Stimulated activated CD8-positive, alpha-beta memory T cell treated with anti-CD3 and anti-CD28 coated beads, Interleukin-4, amount 100 ng/mL, for 48 hours (primary cell): ENCODE measurements around the gene HTT.

Source experiments
- DNase-seq: peaks from one replicate; pipeline ENCODE4 v3.0.0-alpha.2; 2020

The HTT gene

DNA sequence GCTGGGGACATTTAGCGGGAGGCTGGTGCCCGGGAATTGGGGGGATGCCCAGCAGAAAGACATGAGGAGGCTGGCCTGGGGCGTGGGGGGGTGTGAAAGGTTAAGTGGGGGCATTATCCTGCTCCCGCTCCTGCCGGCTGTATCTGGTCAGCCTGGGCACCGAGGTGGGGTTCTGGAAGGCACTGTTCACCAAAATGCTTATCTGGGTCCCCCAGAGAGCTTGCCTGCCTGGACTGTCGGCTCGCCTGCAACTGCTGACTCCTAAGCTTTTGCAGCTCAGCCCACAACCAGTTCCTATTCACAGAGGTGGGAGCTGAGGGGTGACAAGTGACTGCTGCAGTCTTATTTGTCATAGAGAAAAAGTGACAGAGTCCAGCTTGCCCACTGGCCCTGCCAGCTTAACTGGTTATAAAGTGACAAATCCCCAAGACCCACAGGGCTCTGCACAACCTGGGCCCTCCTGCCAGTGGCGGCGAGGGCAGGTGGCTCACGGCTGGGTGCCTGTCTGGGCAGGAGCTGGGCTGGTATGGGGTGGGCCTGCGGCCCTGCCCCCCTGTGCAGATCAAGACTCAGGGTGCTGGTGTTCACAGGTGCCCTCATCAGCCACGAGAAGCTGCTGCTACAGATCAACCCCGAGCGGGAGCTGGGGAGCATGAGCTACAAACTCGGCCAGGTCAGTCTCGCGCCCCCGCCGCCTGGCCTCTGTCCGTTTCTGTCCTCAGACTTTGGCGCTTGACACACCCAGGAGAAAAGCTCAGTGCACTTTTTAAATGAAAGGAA lies 150.8 kb downstream of the HTT start:
- DNase-seq: no peak

DNA sequence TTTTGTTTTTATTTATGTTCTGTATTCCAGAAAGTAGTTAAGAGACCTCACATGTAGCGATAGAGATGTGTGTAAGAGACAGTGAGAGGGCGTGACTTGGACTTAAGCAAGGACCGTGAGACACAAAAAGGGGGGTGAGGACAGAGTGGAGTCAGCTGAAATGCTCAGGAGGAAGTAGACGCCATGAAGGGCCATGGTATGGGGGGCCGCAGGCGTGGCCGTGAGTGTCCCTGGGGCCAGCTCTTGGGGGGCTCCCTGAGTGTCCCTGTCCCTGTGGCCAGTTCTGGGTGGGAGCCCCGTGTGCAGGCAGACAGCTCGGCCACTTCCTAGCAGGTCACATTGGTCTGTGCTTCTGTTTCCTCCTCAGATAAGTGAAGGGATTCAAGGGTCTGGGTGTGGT lies 151.5 kb downstream of the HTT start:
- DNase-seq: no peak

DNA sequence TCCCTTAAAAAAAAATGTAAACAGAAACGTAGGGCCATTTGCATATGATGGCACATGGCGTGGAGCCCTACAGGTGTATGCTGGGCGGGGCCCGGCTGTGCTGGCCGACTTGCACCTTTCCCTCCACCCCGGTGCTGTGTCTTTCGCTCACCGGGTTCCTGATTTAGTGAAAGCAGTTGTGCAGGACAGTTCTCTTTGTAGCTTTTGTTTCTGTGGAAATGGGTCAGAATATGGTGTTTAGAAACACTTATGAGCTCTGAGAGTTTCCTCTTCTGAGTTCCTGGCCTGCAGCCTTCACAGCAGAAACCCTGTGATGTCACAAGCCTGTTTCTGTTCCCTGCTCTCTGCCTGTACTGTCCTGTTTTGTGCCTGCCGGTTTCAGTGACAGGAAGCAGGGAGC lies 152.0 kb downstream of the HTT start:
- no peak for DNase-seq

DNA sequence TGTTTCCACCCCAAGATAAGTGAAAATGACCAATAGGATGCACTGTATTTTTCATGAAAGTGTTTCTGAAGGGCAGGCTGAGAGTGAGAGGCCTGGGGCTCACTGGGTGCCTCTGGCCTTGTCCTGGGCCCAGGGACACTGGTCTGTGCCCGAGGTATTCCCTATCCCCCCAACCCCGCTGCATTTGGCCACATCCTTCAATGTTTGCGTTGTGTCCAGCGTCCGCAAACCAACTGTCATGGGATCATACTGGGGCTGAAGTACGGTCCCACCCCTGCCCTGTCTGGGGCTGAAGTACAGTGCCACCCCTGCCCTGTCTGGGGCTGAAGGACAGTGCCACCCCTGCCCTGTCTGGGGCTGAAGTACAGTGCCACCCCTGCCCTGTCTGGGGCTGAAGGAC lies 152.5 kb downstream of the HTT start:
- no peak for DNase-seq

DNA sequence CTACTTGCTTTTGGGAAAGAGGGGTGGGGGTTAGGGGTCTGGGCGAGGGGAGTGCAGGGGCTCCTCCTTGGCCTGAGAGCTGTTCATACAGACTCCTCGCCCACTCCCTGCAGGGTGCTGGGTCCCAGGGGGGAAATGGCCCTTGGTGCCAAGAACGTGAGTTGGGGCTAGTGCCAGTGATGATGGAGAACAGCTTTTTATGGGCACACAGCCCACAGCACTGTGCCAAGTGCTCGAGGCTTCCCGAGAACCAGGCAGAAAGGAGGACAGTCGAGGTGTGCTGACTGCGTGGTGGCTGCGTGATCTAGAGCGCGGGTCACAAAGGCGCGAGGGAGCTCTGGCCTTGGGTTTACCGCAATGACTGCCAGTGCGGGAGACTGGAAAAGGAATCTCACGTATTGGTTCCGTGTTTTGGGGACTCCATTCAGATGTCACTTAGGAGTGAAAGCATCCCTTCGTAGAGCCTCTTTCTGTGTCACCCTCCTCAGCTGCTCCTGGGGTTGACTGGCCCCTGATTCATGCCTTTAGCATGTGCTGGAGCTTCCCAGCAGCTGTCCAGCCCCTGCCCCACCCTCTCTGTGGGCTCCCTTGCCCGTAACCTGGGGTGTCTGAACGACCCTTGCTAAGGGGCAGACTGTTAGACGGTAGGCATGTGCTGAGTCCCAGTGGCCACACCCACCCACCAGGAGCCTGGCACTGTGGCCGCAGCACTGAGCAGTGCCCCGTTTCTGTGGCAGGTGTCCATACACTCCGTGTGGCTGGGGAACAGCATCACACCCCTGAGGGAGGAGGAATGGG lies 153.6 kb downstream of the HTT start:
- no peak for DNase-seq

DNA sequence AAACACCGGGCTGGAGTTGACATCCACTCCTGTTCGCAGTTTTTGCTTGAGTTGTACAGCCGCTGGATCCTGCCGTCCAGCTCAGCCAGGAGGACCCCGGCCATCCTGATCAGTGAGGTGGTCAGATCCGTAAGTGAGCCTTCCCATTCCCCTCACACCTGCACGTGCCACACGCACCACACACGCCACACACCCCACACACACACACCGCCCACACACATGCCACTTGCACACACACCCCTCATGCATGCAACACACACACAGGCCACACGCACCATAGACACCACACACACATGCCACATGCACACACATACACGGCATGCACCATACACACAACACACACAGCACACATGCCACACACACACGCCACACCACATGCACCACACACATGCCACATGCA lies 154.4 kb downstream of the HTT start:
- DNase-seq: no peak

DNA sequence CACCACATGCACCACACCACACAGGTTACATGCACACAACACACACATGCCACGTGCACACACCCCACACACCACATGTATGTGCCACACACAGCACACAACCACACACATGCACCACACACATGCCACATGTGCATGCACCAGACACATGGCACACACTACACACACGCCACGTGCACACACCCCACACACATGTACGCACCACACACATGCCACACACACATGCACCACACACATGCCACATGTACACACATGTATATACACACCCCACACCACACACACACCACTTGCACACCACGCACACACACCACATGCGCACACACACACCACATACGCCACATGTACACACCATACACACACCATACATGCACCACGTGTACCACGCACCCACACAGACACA lies 154.8 kb downstream of the HTT start:
- no peak for DNase-seq

DNA sequence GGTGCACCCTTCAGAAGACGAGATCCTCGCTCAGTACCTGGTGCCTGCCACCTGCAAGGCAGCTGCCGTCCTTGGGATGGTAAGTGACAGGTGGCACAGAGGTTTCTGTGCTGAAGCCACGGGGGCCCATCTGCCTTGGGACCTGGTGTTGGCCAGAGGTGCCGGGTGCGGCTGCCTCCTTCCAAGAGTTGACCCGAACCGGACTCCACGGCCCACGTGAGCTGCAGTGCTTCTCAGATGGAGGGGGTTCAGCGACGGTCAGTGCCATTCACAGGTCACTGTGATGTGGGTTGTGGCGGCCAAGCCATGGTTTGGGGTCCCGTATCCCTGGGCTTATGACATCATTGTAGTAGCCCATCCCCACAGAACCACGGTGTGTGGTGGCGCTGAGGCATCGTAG lies 155.5 kb downstream of the HTT start:
- no peak for DNase-seq

DNA sequence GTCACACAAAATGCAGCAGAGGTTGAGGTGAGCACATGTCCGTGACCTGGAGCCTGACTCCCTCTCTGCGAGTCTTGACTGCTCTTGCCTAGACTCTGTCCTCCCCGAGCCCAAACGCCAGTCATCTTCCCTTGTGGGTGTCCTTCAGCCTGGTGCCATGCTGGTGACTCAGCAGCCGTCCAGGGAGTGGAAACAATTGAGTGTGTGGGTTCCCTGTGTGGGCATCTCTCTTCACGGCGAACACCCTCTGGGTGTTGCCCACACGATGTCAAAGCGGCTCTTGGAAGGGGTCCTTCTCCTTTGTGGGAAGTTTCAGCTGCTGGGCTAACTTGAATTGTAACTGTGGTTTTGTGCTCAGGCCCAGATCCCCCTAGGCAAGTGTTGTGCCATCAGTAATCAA lies 157.0 kb downstream of the HTT start:
- DNase-seq: no peak

DNA sequence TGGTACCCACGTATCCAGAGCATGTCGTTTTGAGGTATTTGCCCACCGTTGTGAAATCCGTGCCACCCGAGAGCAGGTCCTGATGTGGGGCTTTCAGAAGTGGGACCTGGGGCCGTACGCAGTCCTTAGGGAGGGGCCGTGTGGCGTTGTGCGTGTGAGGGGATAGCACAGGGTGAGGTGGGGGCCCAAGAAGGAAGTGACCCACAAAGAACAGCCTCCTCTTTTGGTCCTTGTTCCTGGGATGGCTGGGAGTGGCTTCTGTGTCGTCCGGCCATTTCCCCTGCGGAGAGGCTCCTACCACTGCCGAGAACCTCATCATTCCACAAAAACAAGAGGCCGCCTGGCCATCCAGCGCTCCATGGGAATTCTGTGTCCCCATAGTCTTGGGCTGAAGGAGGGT lies 157.5 kb downstream of the HTT start:
- no peak for DNase-seq

DNA sequence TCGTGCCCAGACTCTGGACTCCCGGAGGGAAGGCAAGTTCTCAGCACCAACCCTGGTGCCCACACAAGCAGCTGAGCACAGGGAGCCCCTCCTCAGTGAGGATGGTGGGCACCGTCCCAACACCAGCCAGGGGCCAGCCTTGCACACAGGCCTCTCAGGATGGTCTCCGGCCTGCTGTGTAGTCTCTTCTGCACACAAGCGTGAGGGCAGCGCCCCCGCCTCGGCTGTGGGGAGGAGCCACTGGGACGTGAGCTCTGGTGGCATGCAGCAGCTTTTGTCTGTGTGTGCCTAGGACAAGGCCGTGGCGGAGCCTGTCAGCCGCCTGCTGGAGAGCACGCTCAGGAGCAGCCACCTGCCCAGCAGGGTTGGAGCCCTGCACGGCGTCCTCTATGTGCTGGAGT lies 158.4 kb downstream of the HTT start:
- no peak for DNase-seq

DNA sequence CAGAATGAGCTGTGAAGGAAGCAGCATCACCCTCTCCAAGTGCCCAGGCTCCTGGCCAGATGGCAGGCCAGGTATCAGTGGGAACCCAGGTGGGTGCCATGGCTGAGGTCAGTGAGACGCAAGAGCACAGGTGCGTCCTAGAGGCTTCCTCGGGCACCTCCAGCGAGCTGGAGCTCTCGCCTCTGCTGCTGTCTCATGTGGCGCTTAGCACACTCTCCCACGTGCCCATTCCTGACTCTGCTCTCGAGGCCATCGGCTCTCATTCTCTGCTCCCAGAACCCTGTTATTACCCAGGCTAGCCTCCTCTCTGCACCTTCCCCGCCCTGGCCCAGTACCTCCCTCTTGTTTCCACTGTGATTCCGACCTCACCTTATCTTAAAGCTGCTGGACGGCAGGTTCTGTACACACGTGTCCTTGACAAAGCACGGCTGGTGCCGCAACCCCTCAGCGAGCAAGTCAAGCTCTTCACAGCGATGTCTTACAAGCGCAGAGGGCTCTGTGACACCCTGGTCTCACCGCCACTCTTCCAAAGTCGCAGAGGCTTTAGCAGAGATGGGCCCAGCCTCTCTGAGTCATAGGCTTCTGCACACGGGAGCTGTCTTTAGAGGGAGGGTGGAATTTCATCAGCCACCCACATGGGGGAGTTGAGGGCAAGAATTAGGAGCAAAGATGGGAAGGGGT lies 159.1 kb downstream of the HTT start:
- no peak for DNase-seq

DNA sequence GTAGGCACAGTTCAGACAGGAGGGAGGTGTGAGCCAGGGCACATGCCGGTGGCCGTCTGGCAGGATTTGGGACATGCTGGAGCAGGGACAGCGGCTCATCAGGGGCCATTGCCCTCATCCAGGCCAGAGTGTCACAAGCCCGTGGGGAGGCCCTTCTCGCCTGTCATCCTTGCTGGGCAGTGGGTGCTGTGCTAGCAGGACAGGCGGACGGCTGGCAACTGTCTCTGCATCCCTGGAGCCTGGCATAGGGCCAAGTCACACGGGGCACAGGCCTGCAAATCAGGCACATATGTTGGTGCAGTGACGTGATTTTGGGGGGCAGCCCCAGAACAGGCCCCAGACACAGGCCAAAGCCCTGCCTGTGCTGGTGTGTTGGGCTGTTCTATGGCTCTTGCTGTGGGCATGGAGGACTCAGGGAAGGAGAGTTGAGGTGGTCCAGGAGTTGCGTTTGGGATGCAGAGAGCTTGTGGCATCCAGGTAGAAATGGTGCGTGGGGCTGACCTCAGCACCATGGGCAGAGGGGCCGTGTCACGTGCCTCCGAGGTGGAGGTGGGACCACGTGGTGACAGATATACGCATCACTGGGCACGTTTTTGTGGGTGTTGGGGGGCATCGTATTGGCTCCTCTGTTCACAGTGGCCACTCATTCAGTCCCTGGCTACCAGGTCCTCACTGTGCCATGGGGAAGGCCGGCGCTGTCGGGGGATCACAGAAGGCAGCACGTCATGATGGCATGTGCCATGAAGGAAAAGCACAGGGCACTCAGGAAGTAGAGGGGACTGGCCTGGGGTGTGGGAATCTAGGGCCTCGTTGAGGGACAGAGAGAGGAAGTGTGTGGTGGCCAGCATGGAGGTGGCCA lies 159.9 kb downstream of the HTT start:
- no peak for DNase-seq

DNA sequence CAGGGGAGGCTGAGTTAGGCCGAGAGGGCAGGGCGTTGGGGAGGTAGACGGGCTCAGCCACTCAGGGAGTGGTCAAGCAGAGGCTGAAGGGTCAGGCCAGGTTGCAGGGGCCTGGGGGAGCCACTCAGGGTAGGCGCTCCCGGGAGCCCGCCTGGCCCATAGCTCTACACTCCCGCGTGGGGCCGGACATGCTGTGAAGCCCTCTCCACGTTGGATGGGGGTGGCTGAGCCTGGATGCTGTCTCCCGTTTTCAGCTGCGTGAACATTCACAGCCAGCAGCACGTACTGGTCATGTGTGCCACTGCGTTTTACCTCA lies 160.5 kb downstream of the HTT start:
- no peak for DNase-seq

DNA sequence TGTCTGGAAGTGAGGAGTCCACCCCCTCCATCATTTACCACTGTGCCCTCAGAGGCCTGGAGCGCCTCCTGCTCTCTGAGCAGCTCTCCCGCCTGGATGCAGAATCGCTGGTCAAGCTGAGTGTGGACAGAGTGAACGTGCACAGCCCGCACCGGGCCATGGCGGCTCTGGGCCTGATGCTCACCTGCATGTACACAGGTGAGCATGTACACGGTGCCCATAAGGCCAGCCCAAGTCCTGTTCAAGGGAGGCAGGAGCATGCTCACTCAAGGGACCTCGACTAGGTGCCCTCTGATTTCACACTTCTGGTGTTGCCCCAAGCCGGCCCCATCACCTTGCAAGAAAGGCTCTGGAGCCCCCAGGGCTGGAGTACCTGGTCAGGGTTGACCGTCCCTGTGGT lies 161.1 kb downstream of the HTT start:
- no peak for DNase-seq

DNA sequence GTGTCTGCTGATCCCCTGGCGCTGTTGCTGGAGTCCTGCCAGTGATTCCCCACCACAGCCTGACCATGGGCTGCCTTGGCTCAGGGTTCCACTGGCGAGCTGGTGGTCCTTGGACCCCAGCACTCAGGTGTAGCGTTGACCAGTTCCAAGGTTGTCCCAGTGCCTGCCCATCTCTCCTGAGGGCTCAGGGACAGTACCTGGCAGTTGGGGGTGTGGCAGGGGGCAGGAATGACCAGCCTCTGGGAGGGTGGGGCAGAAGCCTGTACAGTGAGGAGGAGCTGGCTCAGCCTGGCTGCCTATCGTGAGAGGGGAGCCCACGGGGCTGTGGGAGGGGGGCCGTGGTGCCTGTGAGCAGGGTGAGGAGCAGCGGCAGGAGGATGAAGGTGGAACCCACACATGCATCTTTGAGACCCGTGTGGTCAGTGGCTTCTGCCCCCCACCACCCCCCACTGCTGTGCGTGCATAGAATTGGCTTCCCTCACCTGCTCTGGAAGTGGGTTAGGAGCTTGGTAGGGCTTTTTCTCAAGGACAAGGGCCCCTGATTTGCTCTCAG lies 161.9 kb downstream of the HTT start:
- DNase-seq: no peak

DNA sequence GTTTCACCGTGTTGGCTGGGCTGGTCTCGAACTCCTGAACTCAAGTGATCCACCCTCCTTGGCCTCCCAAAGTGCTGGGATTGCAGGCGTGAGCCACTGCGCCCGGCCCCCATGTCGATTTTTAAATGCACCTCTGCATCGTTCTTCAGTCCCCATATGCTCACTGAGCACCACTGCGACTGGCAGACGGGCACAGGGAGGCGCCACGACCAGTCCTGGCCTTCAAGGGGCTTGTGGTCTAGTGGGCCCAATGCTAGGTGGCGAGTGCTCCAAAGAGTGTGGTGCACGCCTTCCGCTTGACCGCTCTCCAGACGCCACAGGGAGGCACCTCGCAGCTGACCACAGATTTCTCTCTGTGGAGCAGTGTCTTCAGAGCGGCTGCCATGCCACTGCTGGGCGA lies 162.8 kb downstream of the HTT start:
- DNase-seq: no peak

DNA sequence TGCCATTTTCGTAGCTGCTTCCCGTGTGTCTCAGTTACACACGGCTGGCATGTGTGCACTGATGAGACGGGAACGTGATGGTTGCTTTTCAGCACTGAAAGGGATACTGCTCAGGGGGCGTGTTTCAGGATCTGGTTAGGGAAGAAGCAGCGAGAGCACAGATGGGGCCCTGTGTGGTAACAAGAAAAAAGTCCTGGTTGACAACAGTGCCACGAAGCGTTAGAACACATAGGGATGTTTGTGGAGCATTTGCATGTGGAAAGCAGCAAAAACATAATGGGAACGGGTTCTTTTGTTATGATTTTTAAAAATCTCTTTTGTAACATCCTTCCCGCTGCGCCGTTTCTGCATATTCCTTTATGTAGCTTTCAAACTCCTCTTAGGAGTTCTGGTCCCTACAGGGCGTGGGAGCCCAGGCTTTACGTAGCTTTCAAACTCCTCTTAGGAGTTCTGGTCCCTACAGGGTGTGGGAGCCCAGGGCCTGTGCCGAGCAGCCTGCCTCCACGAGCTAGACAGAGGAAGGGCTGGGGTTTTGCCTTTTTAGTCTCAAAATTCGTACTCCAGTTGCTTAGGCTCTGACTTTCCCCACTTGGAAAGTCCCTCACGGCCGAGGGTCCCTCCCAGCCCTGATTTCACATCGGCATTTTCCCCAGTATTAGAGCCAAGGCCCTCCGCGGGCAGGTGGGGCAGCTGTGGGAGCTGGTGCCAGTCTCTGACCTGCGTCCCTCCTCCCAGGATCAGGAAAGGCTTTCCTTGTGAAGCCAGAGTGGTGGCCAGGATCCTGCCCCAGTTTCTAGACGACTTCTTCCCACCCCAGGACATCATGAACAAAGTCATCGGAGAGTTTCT lies 163.5 kb downstream of the HTT start:
- no peak for DNase-seq

DNA sequence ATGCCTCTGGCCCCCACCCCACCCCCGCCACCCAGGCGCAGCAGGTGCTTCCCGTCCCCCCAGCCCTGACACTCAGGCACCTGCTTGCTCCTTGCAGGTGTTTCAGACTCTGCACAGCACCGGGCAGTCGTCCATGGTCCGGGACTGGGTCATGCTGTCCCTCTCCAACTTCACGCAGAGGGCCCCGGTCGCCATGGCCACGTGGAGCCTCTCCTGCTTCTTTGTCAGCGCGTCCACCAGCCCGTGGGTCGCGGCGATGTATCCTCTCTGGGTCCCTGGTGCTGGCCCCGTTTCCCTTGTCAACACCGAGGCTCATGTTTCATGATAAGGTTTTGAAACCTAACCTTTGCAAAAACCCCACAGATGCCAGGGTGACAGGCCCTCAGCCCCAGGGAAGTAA lies 164.2 kb downstream of the HTT start:
- DNase-seq: no peak

DNA sequence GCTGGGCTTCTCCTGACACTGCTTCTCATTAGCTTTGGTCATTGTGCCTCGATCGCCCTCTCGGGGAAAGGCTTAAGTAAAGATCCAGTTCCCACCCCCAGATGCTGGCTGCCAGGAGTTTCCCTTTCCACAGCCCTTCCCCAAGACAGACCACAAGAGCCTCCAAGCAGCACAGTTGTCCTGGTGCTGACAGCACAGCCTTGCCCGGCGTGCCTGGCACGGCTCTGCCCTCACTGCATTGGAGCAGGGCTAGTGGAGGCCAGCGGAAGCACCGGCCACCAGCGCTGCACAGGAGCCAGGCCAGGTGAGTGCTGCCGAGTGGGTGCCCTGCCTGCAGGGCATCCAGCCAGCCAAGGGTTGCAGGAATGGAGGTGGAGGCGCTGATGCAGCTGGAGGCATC lies 164.8 kb downstream of the HTT start:
- no peak for DNase-seq

DNA sequence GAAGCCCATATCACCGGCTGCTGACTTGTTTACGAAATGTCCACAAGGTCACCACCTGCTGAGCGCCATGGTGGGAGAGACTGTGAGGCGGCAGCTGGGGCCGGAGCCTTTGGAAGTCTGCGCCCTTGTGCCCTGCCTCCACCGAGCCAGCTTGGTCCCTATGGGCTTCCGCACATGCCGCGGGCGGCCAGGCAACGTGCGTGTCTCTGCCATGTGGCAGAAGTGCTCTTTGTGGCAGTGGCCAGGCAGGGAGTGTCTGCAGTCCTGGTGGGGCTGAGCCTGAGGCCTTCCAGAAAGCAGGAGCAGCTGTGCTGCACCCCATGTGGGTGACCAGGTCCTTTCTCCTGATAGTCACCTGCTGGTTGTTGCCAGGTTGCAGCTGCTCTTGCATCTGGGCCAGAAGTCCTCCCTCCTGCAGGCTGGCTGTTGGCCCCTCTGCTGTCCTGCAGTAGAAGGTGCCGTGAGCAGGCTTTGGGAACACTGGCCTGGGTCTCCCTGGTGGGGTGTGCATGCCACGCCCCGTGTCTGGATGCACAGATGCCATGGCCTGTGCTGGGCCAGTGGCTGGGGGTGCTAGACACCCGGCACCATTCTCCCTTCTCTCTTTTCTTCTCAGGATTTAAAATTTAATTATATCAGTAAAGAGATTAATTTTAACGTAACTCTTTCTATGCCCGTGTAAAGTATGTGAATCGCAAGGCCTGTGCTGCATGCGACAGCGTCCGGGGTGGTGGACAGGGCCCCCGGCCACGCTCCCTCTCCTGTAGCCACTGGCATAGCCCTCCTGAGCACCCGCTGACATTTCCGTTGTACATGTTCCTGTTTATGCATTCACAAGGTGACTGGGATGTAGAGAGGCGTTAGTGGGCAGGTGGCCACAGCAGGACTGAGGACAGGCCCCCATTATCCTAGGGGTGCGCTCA lies 165.8 kb downstream of the HTT start:
- DNase-seq: no peak
